ENCODE data around the gene CDH4. TPM values are rescaled to one million over a fixed set of nuclear protein-coding genes. Genes with fewer than 3 reads are reported as not detected.

CDH4 gene
- total and polyA plus RNA-seq, 2 of the 8 experiments (the other 6 are each of a cell fraction or from before 2014, with no cell fraction given) = 4.3 to 7.9 TPM

- H2AK5ac ChIP-seq (ENCODE audit: low read depth, low read length) = no peak overlapping the region
- H4K20me1 ChIP-seq (replicated peaks in 1 of 2; ENCODE audit: control insufficient read depth in 1 of 2, insufficient read depth in 2 of 2, low read length in 2 of 2) = peaks cover 0 to 16% of the 10 kb centered on the region in 2 experiments
- H4K8ac ChIP-seq (ENCODE audit: extremely low read depth, insufficient read depth, low read length) = no peak overlapping the region
- H3K4me2 ChIP-seq (ENCODE audit: insufficient read depth in 1 of 2, low read depth in 2 of 2, low read length in 2 of 2) = no peak overlapping the region
- H2BK5ac ChIP-seq (ENCODE audit: low read depth, low read length) = no peak overlapping the region
- POLR2A ChIA-PET (ENCODE audit: partially characterized antibody) = no interaction called here
- FAIRE-seq = no peak
- H3K27ac ChIP-seq (ENCODE audit: low read depth, low read length) = no peak overlapping the region
- H3K27me3 ChIP-seq (replicated peaks in 1 of 4; ENCODE audit: control insufficient read depth in 3 of 4, extremely low read depth in 1 of 4, insufficient read depth in 3 of 4, low read length in 3 of 4) = no peaks in the 10 kb centered on the region; a peak in 1 of 7 replicates
- H3K14ac ChIP-seq (ENCODE audit: insufficient read length) = no peak overlapping the region
- H2AFZ ChIP-seq (ENCODE audit: low read length) = no peak overlapping the region
- H4K5ac ChIP-seq (ENCODE audit: insufficient read length, low read depth, low read length) = no peak overlapping the region
- no peak overlapping the region for H2BK15ac ChIP-seq (ENCODE audit: low read length)
- no peaks in the 10 kb centered on the region; a peak in 1 of 7 replicates for H3K4me1 ChIP-seq (replicated peaks in 1 of 4; ENCODE audit: control insufficient read depth in 3 of 4, insufficient read depth in 4 of 4, low read length in 3 of 4)
- no peak overlapping the region for H2BK20ac ChIP-seq (ENCODE audit: low read length)
- DNase-seq (ENCODE audit: low read depth in 1 of 2, low spot score in 2 of 2) = no peak
- H3K23me2 ChIP-seq (ENCODE audit: low read depth, low read length) = peaks cover 2% of the 10 kb centered on the region; the same call in 1 of the 2 replicates
- no peak overlapping the region for H3K18ac ChIP-seq (ENCODE audit: extremely low read depth, low read length)
- H3K4me3 ChIP-seq (ENCODE audit: extremely low read depth in 1 of 4, insufficient read depth in 2 of 4, low read depth in 3 of 4, low read length in 4 of 4) = no peak overlapping the region
- no peak overlapping the region for H3K56ac ChIP-seq (replicated peaks; ENCODE audit: insufficient read length, low read depth, low read length)
- CTCF ChIA-PET (ENCODE audit: partially characterized antibody) = no interaction called here
- H4K91ac ChIP-seq (replicated peaks; ENCODE audit: insufficient read length, low read length) = no peak overlapping the region
- WGBS, 2 experiments (ENCODE audit: extremely low coverage in 1 of 2, insufficient coverage in 1 of 2, insufficient read length in 1 of 2, insufficient replicate concordance in 2 of 2, low coverage in 1 of 2, low lambda C conversion rate in 2 of 2, missing lambda C conversion rate in 1 of 2) = 92% methylated on average over 18 of the region's 18 CpGs; no CpG with 5 or more reads in 1 of the 2 experiments
- no peak overlapping the region for H3K23ac ChIP-seq (ENCODE audit: insufficient read length)
- no peak overlapping the region for H2BK12ac ChIP-seq (ENCODE audit: low read depth, low read length)
- no peak overlapping the region for H2BK120ac ChIP-seq (replicated peaks; ENCODE audit: low read depth, low read length)
- peaks cover 5% of the 10 kb centered on the region; the same call in 1 of the 2 replicates for H3K79me1 ChIP-seq (ENCODE audit: low read depth, low read length)
- peaks cover 0 to 2% of the 10 kb centered on the region in 2 experiments; a peak in 2 of 4 replicates for H3K9me3 ChIP-seq (ENCODE audit: insufficient read depth in 2 of 2, low read depth in 1 of 2, low read length in 1 of 2)
- no peak for TF ChIP-seq HDAC2 (IDR thresholded peaks at IDR 0.05; ENCODE audit: borderline replicate concordance in 1 of 2, low read depth in 2 of 2, low read length in 2 of 2)
- no peak for TF ChIP-seq SP2 (IDR thresholded peaks at IDR 0.05; ENCODE audit: low read length)
- no peak for TF ChIP-seq SAP30 (IDR thresholded peaks at IDR 0.05; ENCODE audit: insufficient read depth, insufficient replicate concordance, low read length)
- no peak overlapping the region for H3K9ac ChIP-seq (replicated peaks in 1 of 4; ENCODE audit: extremely low read depth in 1 of 4, low read depth in 3 of 4, low read length in 3 of 4)
- H3K36me3 ChIP-seq (ENCODE audit: control insufficient read depth in 2 of 4, insufficient read depth in 4 of 4, low read length in 3 of 4) = peaks cover 4 to 30% (median 18%) of the 10 kb centered on the region in 4 experiments; a peak in 6 of 8 replicates
- H3K79me2 ChIP-seq (ENCODE audit: control insufficient read depth in 1 of 2, insufficient read depth in 2 of 2, low read length in 2 of 2) = peaks cover 0 to 2% of the 10 kb centered on the region in 2 experiments; a peak in 2 of 4 replicates
- no peak overlapping the region for H3K4ac ChIP-seq (replicated peaks; ENCODE audit: insufficient read length, low read depth, low read length)
Measured at GRCh38 chr20:61988665-61989064, 736.6 kb downstream of the CDH4 start.

All from H1 (cell line).